ENCODE data around the gene RPA3. TPM values are rescaled to one million over a fixed set of nuclear protein-coding genes. Genes with fewer than 3 reads are reported as not detected.

The RPA3 gene
- total RNA-seq, 1 experiment from 2014 or later, result 108 TPM

DNA sequence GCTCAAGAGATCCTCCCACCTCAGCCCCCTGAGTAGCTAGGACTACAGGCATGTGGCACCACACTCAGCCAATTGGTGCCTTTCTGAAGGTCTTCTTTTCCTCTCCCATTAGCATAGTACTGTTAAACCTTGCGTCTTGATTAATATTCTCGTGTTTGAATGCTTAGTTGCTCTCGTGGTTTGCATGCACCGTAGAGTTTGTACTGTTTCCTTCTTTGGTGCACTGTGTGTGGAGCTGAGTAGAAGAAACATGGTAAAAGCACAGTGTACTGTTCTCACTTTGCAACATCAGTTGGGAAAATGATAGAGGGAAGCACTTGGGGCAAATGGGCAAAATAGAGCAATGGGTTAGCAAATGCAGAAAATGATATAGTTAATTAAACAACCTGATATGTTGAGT lies 27.6 kb upstream of the RPA3 start:
- Histone ChIP-seq H3K27ac (ENCODE audit: insufficient read length, low read depth, low read length) (no peak overlapping the region), H3K79me2 (ENCODE audit: insufficient read depth, low read length) (no peaks in the 10 kb centered on the region), H3K56ac (ENCODE audit: insufficient read length, low read depth, low read length) (no peak overlapping the region), H3K79me1 (ENCODE audit: insufficient read depth, low read depth, low read length, poor library complexity, severe bottlenecking) (no peaks in the 10 kb centered on the region), H3K23ac (ENCODE audit: insufficient read length, low read depth, low read length) (no peak overlapping the region), H2BK20ac (ENCODE audit: low read depth, low read length, poor library complexity, severe bottlenecking) (no peak overlapping the region), H3K4me2 (ENCODE audit: insufficient read depth, insufficient read length, low read length) (no peak overlapping the region), H2AFZ (ENCODE audit: low read length) (no peak overlapping the region), H3T11ph (ENCODE audit: low read length) (no peak overlapping the region), H2BK120ac (ENCODE audit: low read depth, low read length, poor library complexity, severe bottlenecking) (no peak overlapping the region), H3K9me3 (ENCODE audit: control insufficient read depth, low read depth, low read length) (no peaks in the 10 kb centered on the region), H4K8ac (replicated peaks; ENCODE audit: insufficient read length, low read depth, low read length) (no peak overlapping the region), H3K4ac (ENCODE audit: low read depth, low read length) (no peak overlapping the region), H3K4me1 (ENCODE audit: insufficient read depth, low read length) (no peaks in the 10 kb centered on the region), H3K23me2 (ENCODE audit: insufficient read length, low read depth, low read length, poor library complexity, severe bottlenecking) (no peaks in the 10 kb centered on the region), H3K14ac (ENCODE audit: insufficient read depth, low read length) (no peak overlapping the region), H2AK5ac (ENCODE audit: insufficient read length, low read length) (no peak overlapping the region), H2BK5ac (ENCODE audit: insufficient read length, low read length) (no peak overlapping the region), H4K20me1 (ENCODE audit: control insufficient read depth, insufficient read depth, insufficient read length) (no peaks in the 10 kb centered on the region), H4K5ac (ENCODE audit: insufficient read length, low read depth, low read length) (no peak overlapping the region), H4K91ac (ENCODE audit: insufficient read length, low read depth, low read length) (no peak overlapping the region), H2BK15ac (ENCODE audit: low read depth, low read length) (no peak overlapping the region), H2BK12ac (ENCODE audit: insufficient read length, low read depth, low read length) (no peak overlapping the region), H3K27me3 (ENCODE audit: insufficient read depth, low read length) (no peaks in the 10 kb centered on the region), H3K18ac (ENCODE audit: insufficient read length, low read depth, low read length) (no peak overlapping the region), H3K9ac (ENCODE audit: extremely low read depth, insufficient read length, low read length) (no peak overlapping the region)
- TF ChIP-seq, protein P1, sequence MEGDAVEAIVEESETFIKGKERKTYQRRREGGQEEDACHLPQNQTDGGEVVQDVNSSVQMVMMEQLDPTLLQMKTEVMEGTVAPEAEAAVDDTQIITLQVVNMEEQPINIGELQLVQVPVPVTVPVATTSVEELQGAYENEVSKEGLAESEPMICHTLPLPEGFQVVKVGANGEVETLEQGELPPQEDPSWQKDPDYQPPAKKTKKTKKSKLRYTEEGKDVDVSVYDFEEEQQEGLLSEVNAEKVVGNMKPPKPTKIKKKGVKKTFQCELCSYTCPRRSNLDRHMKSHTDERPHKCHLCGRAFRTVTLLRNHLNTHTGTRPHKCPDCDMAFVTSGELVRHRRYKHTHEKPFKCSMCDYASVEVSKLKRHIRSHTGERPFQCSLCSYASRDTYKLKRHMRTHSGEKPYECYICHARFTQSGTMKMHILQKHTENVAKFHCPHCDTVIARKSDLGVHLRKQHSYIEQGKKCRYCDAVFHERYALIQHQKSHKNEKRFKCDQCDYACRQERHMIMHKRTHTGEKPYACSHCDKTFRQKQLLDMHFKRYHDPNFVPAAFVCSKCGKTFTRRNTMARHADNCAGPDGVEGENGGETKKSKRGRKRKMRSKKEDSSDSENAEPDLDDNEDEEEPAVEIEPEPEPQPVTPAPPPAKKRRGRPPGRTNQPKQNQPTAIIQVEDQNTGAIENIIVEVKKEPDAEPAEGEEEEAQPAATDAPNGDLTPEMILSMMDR (conservative IDR thresholded peaks at IDR 0.05), result no peak
- no peak for DNase-seq
- Mint-ChIP-seq H3K27ac (no peak overlapping the region; a peak in 1 of 7 replicates), H3K4me1 (peaks cover 8 to 10% of the 10 kb centered on the region in 2 experiments), H3K9me3 (no peaks in the 10 kb centered on the region), H3K27me3 (ENCODE audit: low read depth) (no peaks in the 10 kb centered on the region), H3K36me3 (ENCODE audit: insufficient read depth in 1 of 3, low read depth in 3 of 3) (no peaks in the 10 kb centered on the region), H3K4me3 (no peak overlapping the region)
- no CpG with 5 or more reads among the region's 4 CpGs for WGBS (ENCODE audit: extremely low coverage, insufficient read length, low lambda C conversion rate)
